T-helper 2 cell treated with Interferon-gamma antibody and Interleukin-4, amounts not matched to agents 100 ng/mL and 5 ng/mL, for 36 hours (primary cell): ENCODE data around the gene MARCO. TPM values are rescaled to one million over a fixed set of nuclear protein-coding genes. Genes with fewer than 3 reads are reported as not detected.

ENCODE experiments used
- intact Hi-C: fragments of 100-400 bp; cut with micrococcal nuclease; formaldehyde crosslinking; loops from one replicate; pipeline ENCODE4 v1.15.1; 2023
- total RNA-seq: library from RNA; stranded (reverse); gene quantifications from 2 replicates; pipeline ENCODE4 v1.2.3, GENCODE V29; 2022

The MARCO gene, protein sequence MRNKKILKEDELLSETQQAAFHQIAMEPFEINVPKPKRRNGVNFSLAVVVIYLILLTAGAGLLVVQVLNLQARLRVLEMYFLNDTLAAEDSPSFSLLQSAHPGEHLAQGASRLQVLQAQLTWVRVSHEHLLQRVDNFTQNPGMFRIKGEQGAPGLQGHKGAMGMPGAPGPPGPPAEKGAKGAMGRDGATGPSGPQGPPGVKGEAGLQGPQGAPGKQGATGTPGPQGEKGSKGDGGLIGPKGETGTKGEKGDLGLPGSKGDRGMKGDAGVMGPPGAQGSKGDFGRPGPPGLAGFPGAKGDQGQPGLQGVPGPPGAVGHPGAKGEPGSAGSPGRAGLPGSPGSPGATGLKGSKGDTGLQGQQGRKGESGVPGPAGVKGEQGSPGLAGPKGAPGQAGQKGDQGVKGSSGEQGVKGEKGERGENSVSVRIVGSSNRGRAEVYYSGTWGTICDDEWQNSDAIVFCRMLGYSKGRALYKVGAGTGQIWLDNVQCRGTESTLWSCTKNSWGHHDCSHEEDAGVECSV
- total RNA-seq = not detected in 2 replicates

- intact Hi-C loops = no loop called here
These were observed at the start of gene MARCO for GRCh38 chr2:118942031-118942430. MARCO (plus strand) TSS chr2:118942194; CDS start chr2:118942301, 107 bp downstream.

- intact Hi-C loops = no loop called here
These were observed 48.9 kb upstream of the MARCO start for GRCh38 chr2:118893100-118893499.

DNA sequence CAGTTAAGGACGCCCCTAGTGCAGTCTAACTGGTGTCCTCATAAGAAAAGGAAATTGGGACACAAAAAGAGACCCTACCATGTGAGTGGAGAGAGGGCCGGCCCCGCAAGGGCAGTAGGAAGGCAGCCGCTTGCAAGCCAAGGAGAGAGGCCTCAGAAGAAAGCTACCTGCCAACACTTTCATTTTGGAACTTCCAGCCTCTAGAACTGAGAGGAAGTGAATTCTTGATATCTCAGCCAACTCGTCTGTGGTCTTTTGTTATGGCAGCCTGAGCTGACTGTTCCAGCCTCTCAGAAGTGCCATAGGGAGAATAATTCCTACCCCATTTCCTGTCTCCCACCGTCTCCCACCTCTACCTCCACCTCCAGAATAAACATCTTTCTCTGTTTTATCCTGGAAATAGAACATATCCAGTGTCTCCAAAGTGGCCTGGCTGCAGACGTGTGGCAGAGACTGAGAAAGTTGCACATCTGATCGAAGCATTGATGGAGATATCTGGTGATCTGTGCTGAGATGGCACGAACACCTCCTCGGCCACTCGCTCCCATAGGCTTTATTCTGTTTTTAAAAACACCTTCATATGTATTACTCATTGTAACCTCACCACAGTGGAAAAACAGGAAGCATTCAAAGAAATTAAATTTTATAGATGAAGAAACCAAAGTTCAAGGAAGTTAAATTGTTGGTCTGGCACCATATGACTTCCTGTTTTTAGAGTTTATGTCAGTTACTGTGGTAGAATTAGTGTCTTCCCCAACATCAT is 39.5 kb upstream of the MARCO start:
- intact Hi-C loops = no loop called here

- intact Hi-C loops = no loop called here
These were observed 39.0 kb upstream of the MARCO start for GRCh38 chr2:118903029-118903351.

DNA sequence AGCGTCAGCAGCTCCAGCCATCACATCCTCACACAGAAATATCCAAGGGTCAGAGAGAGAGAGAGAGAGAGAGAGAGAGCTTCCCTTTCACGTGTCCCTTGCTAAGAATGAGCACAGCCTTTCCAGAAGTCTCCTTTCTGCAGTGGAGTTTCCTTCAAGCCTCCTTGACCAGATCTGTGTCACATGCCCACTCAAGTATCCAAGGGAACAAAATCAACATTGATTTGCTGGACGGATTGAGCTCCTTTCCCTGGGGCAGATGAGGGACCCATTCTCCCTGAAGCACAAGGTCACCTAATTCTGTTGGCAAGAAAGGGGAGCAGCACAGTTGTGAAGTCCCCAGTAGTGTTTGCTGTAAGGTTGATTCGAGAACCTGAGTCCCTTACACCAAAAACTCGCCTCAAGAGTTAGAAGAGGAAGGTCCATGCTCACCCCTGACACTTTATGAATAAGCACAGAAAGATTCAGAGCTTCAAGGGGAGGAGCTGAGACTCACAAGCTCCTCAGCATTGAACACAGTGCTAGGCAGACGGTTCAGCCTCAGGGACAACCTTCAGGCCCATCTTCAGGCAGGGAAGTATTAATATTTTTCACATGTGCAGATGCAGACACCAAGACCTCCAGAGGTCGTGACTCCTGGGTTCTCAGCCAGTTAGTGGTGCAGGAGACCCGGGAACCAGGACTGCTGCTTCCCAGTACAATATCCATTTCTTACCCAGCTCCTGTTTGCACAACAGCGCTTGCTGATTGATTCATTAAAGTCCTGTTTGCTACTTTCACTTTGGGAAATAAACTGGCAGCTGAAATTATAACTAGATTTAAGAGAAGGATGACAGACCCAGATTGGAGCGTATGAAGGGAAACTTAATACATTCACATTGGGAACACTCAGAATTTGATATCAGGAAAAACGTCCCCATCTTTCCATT is 38.2 kb upstream of the MARCO start:
- intact Hi-C loops = no loop called here

DNA sequence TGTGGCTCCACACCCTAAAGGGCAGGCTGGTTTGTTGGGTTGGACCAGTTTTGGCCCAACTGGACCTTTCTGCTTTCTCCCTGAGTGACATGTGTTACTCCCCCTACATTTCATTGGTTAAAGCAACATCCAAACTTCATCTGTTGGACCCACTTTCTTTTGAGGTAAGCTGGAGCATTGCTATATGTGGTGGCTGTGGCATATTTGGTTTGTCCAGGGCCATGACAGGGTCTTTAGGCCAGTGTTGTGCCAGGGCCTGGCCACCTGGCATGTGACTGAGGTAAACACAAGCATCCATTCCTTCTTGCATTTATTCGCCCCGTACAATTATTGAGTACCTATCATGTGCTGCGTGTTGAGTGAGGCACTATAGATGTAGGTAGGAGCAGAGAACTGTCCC is 36.8 kb upstream of the MARCO start:
- intact Hi-C loops = no loop called here

DNA sequence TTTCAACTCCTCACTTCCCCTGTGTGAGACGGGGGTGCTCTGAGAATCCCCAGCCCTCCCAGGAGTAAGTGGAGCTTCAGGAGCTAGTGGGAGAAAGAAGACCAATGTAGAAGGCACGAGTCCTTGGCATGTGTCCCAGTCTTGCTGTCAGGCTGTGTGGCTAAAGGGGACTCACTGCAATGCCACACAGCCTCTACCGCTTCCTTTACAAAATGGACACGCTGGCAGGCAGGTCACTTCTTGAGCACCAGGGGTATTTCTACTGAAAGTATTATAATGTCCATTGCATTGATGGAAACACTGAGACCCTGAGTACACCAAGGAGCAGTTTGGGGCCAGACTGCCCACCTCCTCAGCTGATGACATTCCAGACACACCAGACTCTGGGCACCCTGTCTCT is 35.8 kb upstream of the MARCO start:
- intact Hi-C loops = no loop called here

GRCh38 chr2:118907759-118908158 is 34.2 kb upstream of the MARCO start:
- intact Hi-C loops = no loop called here

GRCh38 chr2:118909191-118909590 is 32.8 kb upstream of the MARCO start:
- intact Hi-C loops = no loop called here

DNA sequence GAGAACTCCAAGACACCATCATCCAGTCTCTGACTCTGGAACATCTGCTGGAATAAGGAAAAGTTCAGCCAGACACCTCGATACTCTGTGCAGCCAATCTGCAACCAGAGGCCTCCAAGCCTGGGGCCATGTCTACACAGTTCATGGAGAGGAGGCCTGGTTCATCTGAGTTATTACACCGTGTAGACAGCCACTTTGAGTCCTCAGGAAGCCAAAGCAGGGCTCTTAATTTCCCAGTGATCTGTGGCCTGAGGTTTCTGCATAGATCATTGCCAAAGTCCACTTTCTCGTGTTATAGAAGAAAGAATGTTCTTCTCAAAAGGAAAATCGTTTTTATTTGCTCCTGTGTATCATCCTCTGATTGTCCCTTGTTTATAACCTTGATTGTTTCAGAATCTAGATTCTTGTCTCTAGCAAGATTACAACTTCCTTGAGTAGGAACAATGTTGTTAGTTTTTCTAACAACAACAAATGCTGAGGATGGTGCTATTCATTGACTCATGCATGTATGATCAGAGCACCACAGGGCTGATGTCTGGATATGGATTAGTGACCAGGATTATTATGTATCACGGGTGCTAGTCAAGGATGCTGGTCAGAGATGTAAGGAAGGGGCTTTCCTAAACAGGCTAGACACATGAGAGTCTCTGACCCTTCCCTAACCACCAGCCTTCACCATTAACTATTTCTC is 30.7 kb upstream of the MARCO start:
- intact Hi-C loops = no loop called here

GRCh38 chr2:118911936-118912335 is 30.1 kb upstream of the MARCO start:
- intact Hi-C loops = no loop called here

GRCh38 chr2:118913131-118913802 is 28.7 kb upstream of the MARCO start:
- intact Hi-C loops = no loop called here

DNA sequence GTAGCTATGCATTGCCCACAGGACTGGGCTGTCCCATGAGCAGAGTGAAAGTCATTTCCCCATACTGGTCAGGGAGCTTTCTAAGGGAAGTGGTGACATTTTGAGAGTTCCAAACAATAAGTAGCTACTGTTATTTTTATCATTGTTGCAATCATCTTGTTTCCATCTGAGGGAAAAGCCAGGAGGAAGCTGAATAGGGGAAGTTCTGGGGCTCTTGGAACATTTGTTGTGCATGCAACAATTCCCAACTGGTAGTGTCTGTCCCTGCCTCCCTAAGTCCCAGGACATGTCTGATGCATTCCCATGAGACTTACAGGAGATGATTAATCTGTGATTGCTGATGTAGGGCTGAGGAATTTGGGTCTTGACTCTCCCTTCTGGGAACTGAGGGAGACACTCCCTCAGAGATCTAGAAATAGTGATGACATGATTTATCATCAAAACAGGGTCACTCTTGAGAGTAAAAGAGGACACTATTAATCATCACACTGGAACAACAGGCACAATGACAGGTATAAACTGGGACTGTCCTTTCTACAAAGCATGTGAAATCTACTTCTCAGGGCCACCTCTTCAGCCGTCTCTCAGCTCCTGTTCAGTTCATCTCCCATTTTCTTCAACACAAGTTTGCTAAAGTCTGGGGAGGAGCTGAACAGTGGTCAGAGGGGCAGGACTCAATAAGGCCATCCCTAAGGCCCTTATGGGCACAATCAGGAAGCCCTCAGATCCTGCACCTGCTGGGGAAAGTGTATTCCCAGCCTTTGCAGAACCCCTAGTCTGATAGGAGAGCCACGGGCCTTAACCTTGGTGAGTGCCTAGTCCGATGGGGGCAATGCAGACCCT is 28.0 kb upstream of the MARCO start:
- intact Hi-C loops = no loop called here

GRCh38 chr2:118914721-118915453 is 27.1 kb upstream of the MARCO start:
- intact Hi-C loops = no loop called here

DNA sequence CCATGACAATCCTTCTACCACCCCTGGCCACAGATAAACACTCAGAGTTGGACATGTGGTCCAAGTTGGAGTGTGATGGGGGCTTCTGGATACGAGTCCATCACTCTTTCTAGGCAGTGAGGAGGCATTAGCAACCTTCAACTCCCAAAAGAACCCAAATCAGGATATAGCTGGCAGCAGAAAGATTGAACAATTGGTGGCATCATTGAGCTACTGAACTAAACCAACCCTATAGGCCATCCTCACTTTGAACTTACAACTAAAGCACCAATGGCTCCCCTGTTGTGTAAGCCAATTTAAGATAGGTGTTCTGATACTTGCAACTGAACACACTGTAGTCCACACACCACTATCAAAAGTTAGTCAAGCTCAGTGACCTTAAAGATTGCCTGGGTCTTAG is 24.0 kb upstream of the MARCO start:
- intact Hi-C loops = no loop called here

DNA sequence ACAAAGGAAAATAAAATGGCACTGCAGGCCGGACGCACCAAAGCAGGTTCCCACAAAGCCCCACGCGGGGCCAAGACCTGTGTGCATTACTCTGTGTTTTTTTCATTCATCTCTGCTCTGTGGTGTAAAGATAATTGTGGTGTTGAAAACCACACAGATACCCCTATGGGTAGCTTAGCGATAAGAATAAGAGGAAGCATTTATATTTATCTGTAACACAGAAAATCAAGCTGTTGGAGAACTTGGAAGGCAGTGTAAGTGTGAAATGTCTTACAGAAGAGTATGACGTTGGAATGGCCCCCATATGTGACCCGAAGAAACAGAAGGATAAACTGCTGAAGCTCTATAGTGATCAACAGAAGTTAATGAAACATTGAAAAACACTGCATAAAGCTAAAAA is 20.3 kb upstream of the MARCO start:
- intact Hi-C loops = no loop called here

DNA sequence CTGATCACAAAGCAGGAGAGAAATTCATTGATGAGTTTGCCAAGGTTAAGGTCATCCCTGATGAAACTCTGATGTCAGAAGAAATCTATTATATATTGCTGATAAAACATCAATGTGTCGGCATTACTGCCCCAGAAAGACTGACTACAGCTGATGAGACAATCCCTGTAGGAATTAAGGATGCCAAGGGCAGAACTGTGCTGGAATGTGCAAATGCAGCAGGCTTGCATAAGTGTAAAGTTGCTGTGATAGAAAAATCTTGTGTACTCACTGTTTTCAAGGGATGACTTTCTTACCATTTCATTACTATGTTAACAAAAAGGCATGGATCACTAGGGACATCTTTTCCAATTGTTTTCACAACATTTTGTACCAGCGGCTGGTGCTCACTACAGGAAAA is 19.7 kb upstream of the MARCO start:
- intact Hi-C loops = no loop called here

GRCh38 chr2:118923371-118923770 is 18.6 kb upstream of the MARCO start:
- intact Hi-C loops = no loop called here

- intact Hi-C loops = no loop called here
These were observed 16.5 kb upstream of the MARCO start for GRCh38 chr2:118925476-118925875.
